ENCODE results near the gene ISLR.

DNA sequence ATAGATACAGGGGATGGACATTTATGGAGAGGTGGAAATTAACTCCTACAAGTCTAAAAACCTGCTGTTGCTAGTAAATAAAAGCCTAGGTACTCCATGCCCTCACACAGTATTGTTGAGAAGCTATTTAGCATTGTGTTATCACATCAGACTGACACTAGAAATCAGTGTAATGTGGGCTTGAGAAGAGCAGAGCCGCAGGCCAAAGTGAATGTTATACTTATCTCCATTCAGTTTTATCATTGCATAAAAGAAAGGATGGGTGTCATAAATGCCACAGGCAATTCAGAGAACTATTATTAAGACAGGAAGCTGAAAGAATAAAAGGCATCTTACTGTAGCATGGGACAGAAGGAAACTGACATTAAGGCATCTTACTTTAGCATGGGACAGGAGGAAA is 13.7 kb upstream of the ISLR start:
- TF ChIP-seq, protein P1, sequence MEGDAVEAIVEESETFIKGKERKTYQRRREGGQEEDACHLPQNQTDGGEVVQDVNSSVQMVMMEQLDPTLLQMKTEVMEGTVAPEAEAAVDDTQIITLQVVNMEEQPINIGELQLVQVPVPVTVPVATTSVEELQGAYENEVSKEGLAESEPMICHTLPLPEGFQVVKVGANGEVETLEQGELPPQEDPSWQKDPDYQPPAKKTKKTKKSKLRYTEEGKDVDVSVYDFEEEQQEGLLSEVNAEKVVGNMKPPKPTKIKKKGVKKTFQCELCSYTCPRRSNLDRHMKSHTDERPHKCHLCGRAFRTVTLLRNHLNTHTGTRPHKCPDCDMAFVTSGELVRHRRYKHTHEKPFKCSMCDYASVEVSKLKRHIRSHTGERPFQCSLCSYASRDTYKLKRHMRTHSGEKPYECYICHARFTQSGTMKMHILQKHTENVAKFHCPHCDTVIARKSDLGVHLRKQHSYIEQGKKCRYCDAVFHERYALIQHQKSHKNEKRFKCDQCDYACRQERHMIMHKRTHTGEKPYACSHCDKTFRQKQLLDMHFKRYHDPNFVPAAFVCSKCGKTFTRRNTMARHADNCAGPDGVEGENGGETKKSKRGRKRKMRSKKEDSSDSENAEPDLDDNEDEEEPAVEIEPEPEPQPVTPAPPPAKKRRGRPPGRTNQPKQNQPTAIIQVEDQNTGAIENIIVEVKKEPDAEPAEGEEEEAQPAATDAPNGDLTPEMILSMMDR (IDR thresholded peaks at IDR 0.05), result no peak
- TF ChIP-seq EP300 (IDR thresholded peaks at IDR 0.05) (no peak), RNF2 (IDR thresholded peaks at IDR 0.05; ENCODE audit: borderline replicate concordance, low read depth) (no peak), RCOR1 (IDR thresholded peaks at IDR 0.05; ENCODE audit: low read depth, low read length) (no peak), FOXS1 (CRISPR knock-in tag; IDR thresholded peaks at IDR 0.05) (no peak), JUN (IDR thresholded peaks at IDR 0.05) (no peak), FOSB (CRISPR knock-in tag; IDR thresholded peaks at IDR 0.05) (no peak), TP53 (CRISPR knock-in tag; IDR thresholded peaks at IDR 0.05) (no peak), RAD21 (conservative IDR thresholded peaks at IDR 0.05 in 1 of 2, IDR thresholded peaks at IDR 0.05 in 1 of 2) (no peak), ZC3H11A (IDR thresholded peaks at IDR 0.05) (no peak), POLR2A (IDR thresholded peaks at IDR 0.05; ENCODE audit: low read length) (no peak), MYC (IDR thresholded peaks at IDR 0.05; ENCODE audit: borderline replicate concordance, low read length) (no peak)
- TF ChIP-seq, protein P2, sequence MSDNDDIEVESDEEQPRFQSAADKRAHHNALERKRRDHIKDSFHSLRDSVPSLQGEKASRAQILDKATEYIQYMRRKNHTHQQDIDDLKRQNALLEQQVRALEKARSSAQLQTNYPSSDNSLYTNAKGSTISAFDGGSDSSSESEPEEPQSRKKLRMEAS (IDR thresholded peaks at IDR 0.05), result no peak

All from A549 (cell line).